Type B pancreatic cell (in vitro differentiated cells): Measurements from ENCODE around the gene PLCB2. TPM values are rescaled to one million over a fixed set of nuclear protein-coding genes. Genes with fewer than 3 reads are reported as not detected.

ENCODE experiments used
- DNase-seq: peaks from one replicate; pipeline ENCODE4 v3.0.0; 2021; ENCODE audit warnings: mixed read lengths; ENCODE audit not compliant: unreplicated experiment; ENCODE audit errors: extremely low spot score
- H3K27ac Mint-ChIP-seq: 2 replicates; pipeline ENCODE4 v1.8.0; 2021; ENCODE audit warnings: mild to moderate bottlenecking, mixed read lengths
- H3K27me3 Mint-ChIP-seq: 2 replicates; pipeline ENCODE4 v1.8.0; 2021; ENCODE audit warnings: mixed read lengths
- H3K36me3 Mint-ChIP-seq: 2 replicates; pipeline ENCODE4 v1.8.0; 2021; ENCODE audit warnings: mixed read lengths
- H3K4me1 Mint-ChIP-seq: one replicate; pipeline ENCODE4 v1.8.0; 2021; ENCODE audit warnings: mixed read lengths; ENCODE audit not compliant: unreplicated experiment
- H3K4me3 Mint-ChIP-seq: 2 replicates; pipeline ENCODE4 v1.8.0; 2021; ENCODE audit warnings: mild to moderate bottlenecking, mixed read lengths
- H3K9me3 Mint-ChIP-seq: 2 replicates; pipeline ENCODE4 v1.8.0; 2021; ENCODE audit warnings: mixed read lengths
- total RNA-seq: library from RNA; stranded (reverse); gene quantifications from 2 replicates; pipeline ENCODE4 v1.2.1, GENCODE V29; 2021; ENCODE audit warnings: low replicate concordance
- TF ChIP-seq, protein P1 (sequence below): fragments of 200-600 bp; sonication (generic); conservative IDR thresholded peaks from 2 replicates; pipeline ENCODE4 v1.5.0; 2021; ENCODE audit warnings: antibody characterized with exemption, mild to moderate bottlenecking

Gene PLCB2
- total RNA-seq, 1 donor from 2014 or later, result 5.8 TPM

DNA sequence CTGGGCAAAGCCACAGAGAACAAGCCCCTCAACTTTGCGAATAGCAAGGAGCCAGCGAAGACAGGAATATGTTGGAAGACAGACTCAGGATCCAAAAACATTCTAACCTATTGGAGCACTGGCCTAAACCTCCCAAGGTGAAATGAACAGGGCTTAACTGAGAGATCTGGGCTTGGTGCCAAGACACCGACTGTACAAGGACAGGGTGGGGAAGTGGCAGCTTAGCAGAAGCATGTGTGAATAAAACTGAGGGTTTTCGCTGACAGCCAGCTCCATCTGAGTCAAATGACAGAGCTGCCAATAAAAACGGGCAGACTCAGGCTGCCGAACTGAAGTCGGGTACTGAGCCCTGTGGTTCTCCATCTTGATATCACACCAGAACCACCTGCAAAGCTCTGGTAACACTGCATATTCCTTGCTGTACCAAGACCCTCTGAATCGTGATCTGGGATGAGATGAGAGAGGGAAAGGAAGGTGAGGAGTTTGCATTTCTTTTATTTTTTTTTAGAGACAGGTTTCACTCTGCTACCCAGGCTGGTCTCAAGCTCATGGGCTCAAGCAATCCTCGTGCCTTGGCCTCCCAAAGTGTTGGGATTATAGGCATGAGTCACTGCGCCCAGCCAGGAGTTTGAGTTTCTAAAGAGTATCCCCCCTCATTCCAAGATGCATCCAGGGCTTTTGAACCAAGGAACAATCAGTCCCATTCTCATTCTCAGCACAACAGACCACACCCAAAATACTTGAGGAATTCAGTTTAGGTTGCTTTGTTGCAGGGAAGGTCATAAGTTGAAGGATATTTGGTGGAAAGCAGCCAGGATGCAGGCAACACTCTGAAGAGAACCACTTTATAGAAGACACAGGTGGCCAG, 6.0 kb upstream of the PLCB2 start:
- no peak overlapping the region for H3K4me3 Mint-ChIP-seq
- peak overlapping the region; percentile 8 for H3K27ac Mint-ChIP-seq
- H3K4me1 Mint-ChIP-seq, result peaks cover 22% of the 10 kb centered on the region
- H3K27me3 Mint-ChIP-seq, result peaks cover 54% of the 10 kb centered on the region
- no peaks in the 10 kb centered on the region for H3K36me3 Mint-ChIP-seq
- DNase-seq, result no peak
- no peaks in the 10 kb centered on the region for H3K9me3 Mint-ChIP-seq
- TF ChIP-seq, protein P1, sequence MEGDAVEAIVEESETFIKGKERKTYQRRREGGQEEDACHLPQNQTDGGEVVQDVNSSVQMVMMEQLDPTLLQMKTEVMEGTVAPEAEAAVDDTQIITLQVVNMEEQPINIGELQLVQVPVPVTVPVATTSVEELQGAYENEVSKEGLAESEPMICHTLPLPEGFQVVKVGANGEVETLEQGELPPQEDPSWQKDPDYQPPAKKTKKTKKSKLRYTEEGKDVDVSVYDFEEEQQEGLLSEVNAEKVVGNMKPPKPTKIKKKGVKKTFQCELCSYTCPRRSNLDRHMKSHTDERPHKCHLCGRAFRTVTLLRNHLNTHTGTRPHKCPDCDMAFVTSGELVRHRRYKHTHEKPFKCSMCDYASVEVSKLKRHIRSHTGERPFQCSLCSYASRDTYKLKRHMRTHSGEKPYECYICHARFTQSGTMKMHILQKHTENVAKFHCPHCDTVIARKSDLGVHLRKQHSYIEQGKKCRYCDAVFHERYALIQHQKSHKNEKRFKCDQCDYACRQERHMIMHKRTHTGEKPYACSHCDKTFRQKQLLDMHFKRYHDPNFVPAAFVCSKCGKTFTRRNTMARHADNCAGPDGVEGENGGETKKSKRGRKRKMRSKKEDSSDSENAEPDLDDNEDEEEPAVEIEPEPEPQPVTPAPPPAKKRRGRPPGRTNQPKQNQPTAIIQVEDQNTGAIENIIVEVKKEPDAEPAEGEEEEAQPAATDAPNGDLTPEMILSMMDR, result no peak

GRCh38 chr15:40312370-40313158, 4.8 kb upstream of the PLCB2 start:
- H3K27me3 Mint-ChIP-seq, result peaks cover 54% of the 10 kb centered on the region
- H3K36me3 Mint-ChIP-seq, result no peaks in the 10 kb centered on the region
- no peak for DNase-seq
- no peak overlapping the region for H3K4me3 Mint-ChIP-seq
- H3K9me3 Mint-ChIP-seq, result no peaks in the 10 kb centered on the region
- H3K27ac Mint-ChIP-seq, result no peak overlapping the region
- TF ChIP-seq, protein P1, result no peak
- peaks cover 22% of the 10 kb centered on the region for H3K4me1 Mint-ChIP-seq

DNA sequence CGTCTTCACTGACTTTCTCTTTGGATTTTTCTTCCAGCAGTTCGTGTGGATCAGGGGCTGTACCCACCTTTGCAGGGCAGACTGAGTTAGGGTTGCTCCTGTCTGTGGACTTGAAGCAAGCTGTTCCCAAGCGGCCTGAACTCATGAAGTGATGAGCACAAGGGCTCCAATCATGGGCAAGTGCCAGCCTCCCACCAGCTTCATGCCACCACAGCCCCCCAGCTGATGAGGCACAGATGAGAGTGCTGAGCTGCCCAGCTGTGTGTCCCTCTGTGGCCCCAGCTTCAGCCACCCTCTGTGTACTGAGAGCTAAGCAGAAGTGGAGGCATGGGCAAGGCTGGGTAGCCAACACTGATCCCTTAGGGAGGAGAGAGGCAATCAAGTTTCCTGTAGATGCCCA, 3.3 kb upstream of the PLCB2 start:
- H3K27me3 Mint-ChIP-seq, result peaks cover 42% of the 10 kb centered on the region

GRCh38 chr15:40310001-40310959, 2.5 kb upstream of the PLCB2 start:
- no peaks in the 10 kb centered on the region for H3K9me3 Mint-ChIP-seq
- H3K27ac Mint-ChIP-seq, result no peak overlapping the region
- TF ChIP-seq, protein P1, result peak; percentile 88
- H3K27me3 Mint-ChIP-seq, result peaks cover 35% of the 10 kb centered on the region
- peaks cover 22% of the 10 kb centered on the region for H3K4me1 Mint-ChIP-seq
- H3K4me3 Mint-ChIP-seq, result no peak overlapping the region
- no peaks in the 10 kb centered on the region for H3K36me3 Mint-ChIP-seq
- DNase-seq, result no peak

More for the DNA sequence above, 3.3 kb upstream of the PLCB2 start:
- Mint-ChIP-seq H3K4me1 (peaks cover 22% of the 10 kb centered on the region), H3K27ac (no peak overlapping the region), H3K4me3 (no peak overlapping the region), H3K36me3 (no peaks in the 10 kb centered on the region), H3K9me3 (no peaks in the 10 kb centered on the region)
- TF ChIP-seq, protein P1, result no peak
- DNase-seq, result no peak

- Mint-ChIP-seq H3K27ac (no peak overlapping the region), H3K27me3 (peaks cover 36% of the 10 kb centered on the region), H3K36me3 (no peaks in the 10 kb centered on the region), H3K9me3 (no peaks in the 10 kb centered on the region), H3K4me1 (peaks cover 22% of the 10 kb centered on the region), H3K4me3 (no peak overlapping the region)
- TF ChIP-seq, protein P1, result no peak
- DNase-seq, result no peak
Observed at GRCh38 chr15:40309344-40309862, 1.7 kb upstream of the PLCB2 start.
